RWPE1 (cell line): ENCODE data around the gene SRBD1.

ENCODE experiments used
- CTCF ChIA-PET: fragments of 350-600 bp; sonication (Branson Sonifier 250); formaldehyde crosslinking; extraction: SDS; loops from one replicate; lab custom pipeline; 2021; lab: Yijun Ruan, JAX
- POLR2A ChIA-PET: fragments of 400-600 bp; formaldehyde crosslinking; extraction: SDS; loops from one replicate; lab custom pipeline; 2020; ENCODE audit warnings: antibody characterized with exemption; ENCODE audit not compliant: low non-redundant PET; lab: Yijun Ruan, JAX
- DNase-seq: peaks from one replicate; pipeline ENCODE4 v3.0.0; 2012; ENCODE audit warnings: low spot score
- H3K27ac ChIP-seq: fragments of 450-650 bp; 2 replicates; pipeline ENCODE4 v1.5.1; 2017
- CTCF ChIP-seq: fragments of 450-650 bp; conservative IDR thresholded peaks from 2 replicates; pipeline ENCODE4 v1.5.1; 2017; ENCODE audit warnings: low read depth, mild to moderate bottlenecking

SRBD1 gene

GRCh38 chr2:45344071-45344470 is 267.0 kb downstream of the SRBD1 start:
- TF ChIP-seq CTCF = no peak
- no peak overlapping the region for H3K27ac ChIP-seq
- no peak for DNase-seq
- ChIA-PET POLR2A (no interaction called here), CTCF (no interaction called here)

DNA sequence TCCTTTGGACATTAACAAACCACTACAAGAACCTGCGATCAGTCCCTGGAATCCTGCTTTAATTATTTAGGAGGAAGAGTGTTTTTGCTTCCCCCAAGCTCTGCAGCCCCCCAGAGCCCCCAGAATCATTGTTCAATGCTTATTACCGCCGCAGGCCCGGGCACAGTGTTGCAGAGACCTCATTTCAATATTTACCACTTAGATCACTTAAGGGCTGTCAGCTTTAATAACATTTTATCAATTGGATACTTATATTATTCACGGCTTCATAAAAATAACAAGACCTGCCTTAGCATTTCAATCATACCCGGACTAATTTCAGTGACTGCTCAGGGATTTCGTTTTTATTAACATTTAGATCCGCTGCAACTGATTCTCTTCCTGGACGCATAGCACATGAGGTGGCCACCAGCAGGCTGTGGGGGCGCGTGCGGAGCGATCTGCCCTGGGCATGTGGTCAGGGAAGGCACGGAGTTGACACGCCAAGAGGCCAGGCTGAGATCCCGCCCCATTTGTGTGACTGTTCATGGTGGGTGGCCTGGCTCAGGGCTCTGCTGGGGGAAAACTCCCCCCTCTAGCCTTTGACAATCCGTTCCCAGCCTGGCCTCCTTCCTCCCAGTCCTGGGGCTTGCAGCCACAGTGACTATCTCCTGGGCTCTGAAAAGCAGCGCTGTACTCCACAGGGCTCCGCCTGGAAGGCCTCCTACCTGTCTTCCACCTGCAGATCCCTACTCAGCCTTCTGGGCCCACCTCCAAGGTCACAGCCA is 267.6 kb downstream of the SRBD1 start:
- ChIA-PET CTCF (no interaction called here), POLR2A (no interaction called here)
- no peak for DNase-seq

GRCh38 chr2:45340318-45340717 is 270.7 kb downstream of the SRBD1 start:
- TF ChIP-seq CTCF = no peak
- POLR2A ChIA-PET = no interaction called here
- CTCF ChIA-PET = no interaction called here
- no peak overlapping the region for H3K27ac ChIP-seq
- DNase-seq = no peak

More for the DNA sequence above, 267.6 kb downstream of the SRBD1 start:
- TF ChIP-seq CTCF = no peak
- no peak overlapping the region for H3K27ac ChIP-seq

DNA sequence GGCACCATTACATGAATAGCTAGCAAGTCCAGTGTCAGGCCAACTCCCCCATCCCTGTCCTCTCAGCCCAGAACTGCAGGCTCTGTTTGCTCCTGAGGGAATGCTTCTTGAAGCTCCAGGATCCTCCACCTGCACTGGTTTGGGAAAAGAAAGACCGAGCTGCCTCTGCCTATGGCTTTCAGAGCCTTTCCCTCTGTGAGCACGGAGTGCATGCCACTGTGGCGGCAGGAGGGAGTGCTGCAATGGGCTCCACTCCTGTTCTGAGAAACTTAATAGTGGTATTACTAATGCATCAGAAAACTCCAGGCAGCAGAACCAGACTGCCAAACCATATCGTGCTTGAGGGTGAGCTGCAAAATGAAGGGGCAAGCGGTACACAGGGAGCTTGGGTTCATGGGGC is 271.8 kb downstream of the SRBD1 start:
- ChIA-PET POLR2A (no interaction called here), CTCF (no interaction called here)
- no peak for TF ChIP-seq CTCF
- DNase-seq = no peak
- no peak overlapping the region for H3K27ac ChIP-seq
